CD14-positive monocyte (primary cell): Measurements from ENCODE around the gene CNOT6L. TPM values are rescaled to one million over a fixed set of nuclear protein-coding genes. Genes with fewer than 3 reads are reported as not detected.
"Not testable (repeated sequence)": the region's sequence is repeated elsewhere in the genome, so short reads cannot be mapped to it uniquely, and the experiment has no call there.

Experiments
- DNase-seq, 3 donors: peaks; one replicate each; pipeline ENCODE4 v3.0.0-alpha.2; 2011 to 2022
- H2AFZ ChIP-seq: 2 replicates; pipeline ENCODE4 v1.6.0; 2012; ENCODE audit warnings: mild to moderate bottlenecking, low read depth, low read length, inconsistent platforms; ENCODE audit not compliant: insufficient read depth, poor library complexity, severe bottlenecking
- H3K27ac ChIP-seq, 2 donors: 1 replicate in 1 of 2; 2 replicates in 1 of 2; pipeline ENCODE4 v1.5.1; 2012 to 2013; ENCODE audit warnings: low read length in 2 of 2, control low read depth in 1 of 2, inconsistent platforms in 1 of 2, low read depth in 1 of 2, mild to moderate bottlenecking in 1 of 2
- H3K27me3 ChIP-seq, 2 donors: one replicate each; pipeline versions ENCODE4 v1.6.0 to v1.6.1; 2011 to 2013; ENCODE audit warnings: low read length in 2 of 2; ENCODE audit not compliant: control insufficient read depth in 2 of 2, insufficient read depth in 2 of 2
- H3K36me3 ChIP-seq, 2 donors: replicated peaks in 1 of 2; 1 replicate in 1 of 2; 2 replicates in 1 of 2; pipeline versions ENCODE4 v1.5.1 to v1.6.1; 2012 to 2013; ENCODE audit warnings: low read length in 2 of 2, control low read depth in 1 of 2, inconsistent platforms in 1 of 2, mild to moderate bottlenecking in 1 of 2; ENCODE audit not compliant: insufficient read depth in 2 of 2, control insufficient read depth in 1 of 2
- H3K4me1 ChIP-seq, 2 donors: 1 replicate in 1 of 2; 2 replicates in 1 of 2; pipeline versions ENCODE4 v1.5.1 to v1.6.1; 2012 to 2013; ENCODE audit warnings: low read length in 2 of 2, control low read depth in 1 of 2, inconsistent platforms in 1 of 2, mild to moderate bottlenecking in 1 of 2, moderate library complexity in 1 of 2; ENCODE audit not compliant: insufficient read depth in 2 of 2, control insufficient read depth in 1 of 2
- H3K4me2 ChIP-seq: replicated peaks from 2 replicates; pipeline ENCODE3; 2012; ENCODE audit warnings: low read length, moderate library complexity, mild to moderate bottlenecking; ENCODE audit not compliant: poor library complexity, severe bottlenecking; ENCODE audit errors: extremely low read depth
- H3K4me3 ChIP-seq, 3 experiments: fragments of 200-600 bp in 1 of 3; sonication (generic) in 1 of 3; replicated peaks in 1 of 3; 1 replicate in 2 of 3; 2 replicates in 1 of 3; pipeline ENCODE4 v1.5.1; 2011 to 2013; ENCODE audit warnings: low read length in 3 of 3, mild to moderate bottlenecking in 3 of 3, control low read depth in 2 of 3, low read depth in 2 of 3, inconsistent platforms in 1 of 3, moderate library complexity in 1 of 3
- H3K79me2 ChIP-seq: 2 replicates; pipeline ENCODE4 v1.6.0; 2012; ENCODE audit warnings: mild to moderate bottlenecking, control low read depth, inconsistent platforms, low read length, moderate library complexity; ENCODE audit not compliant: insufficient read depth
- H3K9ac ChIP-seq: 2 replicates; pipeline ENCODE4 v1.6.0; 2017; ENCODE audit warnings: low read length, mild to moderate bottlenecking; ENCODE audit not compliant: insufficient read depth, poor library complexity, severe bottlenecking
- H3K9me3 ChIP-seq, 2 donors: replicated peaks in 1 of 2; 1 replicate in 1 of 2; 2 replicates in 1 of 2; pipeline versions ENCODE4 v1.5.1 to v1.6.1; 2012 to 2013; ENCODE audit warnings: low read length in 2 of 2, control low read depth in 1 of 2; ENCODE audit not compliant: control insufficient read depth in 1 of 2, insufficient read depth in 1 of 2
- H4K20me1 ChIP-seq: 2 replicates; pipeline ENCODE4 v1.6.0; 2012; ENCODE audit warnings: mild to moderate bottlenecking, low read length, control low read depth, moderate library complexity; ENCODE audit not compliant: insufficient read depth
- H3K27ac Mint-ChIP-seq, 7 donors: one replicate each; pipeline ENCODE4 v1.8.0; 2020; ENCODE audit warnings: mild to moderate bottlenecking in 7 of 7, mixed read lengths in 7 of 7, moderate library complexity in 6 of 7, inconsistent platforms in 2 of 7
- H3K27me3 Mint-ChIP-seq, 3 donors: one replicate each; pipeline ENCODE4 v1.8.0; 2021 to 2022; ENCODE audit warnings: low read depth in 3 of 3, mild to moderate bottlenecking in 3 of 3, mixed read lengths in 3 of 3, moderate library complexity in 3 of 3, inconsistent platforms in 1 of 3
- H3K36me3 Mint-ChIP-seq, 2 donors: one replicate each; pipeline ENCODE4 v1.8.0; 2020; ENCODE audit warnings: mixed read lengths in 2 of 2, inconsistent platforms in 1 of 2, mild to moderate bottlenecking in 1 of 2
- H3K4me1 Mint-ChIP-seq: one replicate; pipeline ENCODE4 v1.8.0; 2020; ENCODE audit warnings: mild to moderate bottlenecking, mixed read lengths
- H3K4me3 Mint-ChIP-seq, 2 donors: one replicate each; pipeline ENCODE4 v1.8.0; 2020; ENCODE audit warnings: mild to moderate bottlenecking in 2 of 2, mixed read lengths in 2 of 2, moderate library complexity in 1 of 2
- H3K9me3 Mint-ChIP-seq, 7 donors: one replicate each; pipeline ENCODE4 v1.8.0; 2020 to 2022; ENCODE audit warnings: mixed read lengths in 7 of 7, mild to moderate bottlenecking in 6 of 7, moderate library complexity in 6 of 7, inconsistent platforms in 2 of 7
- WGBS: methylation state at CpG from one replicate; pipeline ENCODE4 v1.1.5; 2013; ENCODE audit warnings: missing lambda C conversion rate; ENCODE audit not compliant: insufficient coverage; 5-methylcytosine and 5-hydroxymethylcytosine counted together
- intact Hi-C, 2 donors: fragments of 100-400 bp; cut with micrococcal nuclease; formaldehyde crosslinking; loops; one replicate each; pipeline versions ENCODE4 v1.15.0 to v1.15.1; 2023
- polyA plus RNA-seq, 3 donors: library from polyadenylated mRNA; depleted of rRNA in 1 of 3; unstranded in 2 of 3; stranded (reverse) in 1 of 3; fragments of 300-500 nt in 2 of 3; fragments of >200 nt in 1 of 3; fragmentation: Illumina TruSeq in 2 of 3; gene quantifications; 1 replicate in 2 of 3; 2 replicates in 1 of 3; pipeline ENCODE4 v1.2.3, GENCODE V29; 2012 to 2021
- TF ChIP-seq, protein P1 (sequence below): fragments of 200-600 bp; IDR thresholded peaks from one replicate; pipeline ENCODE4 v1.8.0; 2022; ENCODE audit warnings: antibody characterized with exemption, mild to moderate bottlenecking

The CNOT6L gene
- polyA plus RNA-seq, 3 donors, result 16.1 to 26.4 (median 26.3) TPM

DNA sequence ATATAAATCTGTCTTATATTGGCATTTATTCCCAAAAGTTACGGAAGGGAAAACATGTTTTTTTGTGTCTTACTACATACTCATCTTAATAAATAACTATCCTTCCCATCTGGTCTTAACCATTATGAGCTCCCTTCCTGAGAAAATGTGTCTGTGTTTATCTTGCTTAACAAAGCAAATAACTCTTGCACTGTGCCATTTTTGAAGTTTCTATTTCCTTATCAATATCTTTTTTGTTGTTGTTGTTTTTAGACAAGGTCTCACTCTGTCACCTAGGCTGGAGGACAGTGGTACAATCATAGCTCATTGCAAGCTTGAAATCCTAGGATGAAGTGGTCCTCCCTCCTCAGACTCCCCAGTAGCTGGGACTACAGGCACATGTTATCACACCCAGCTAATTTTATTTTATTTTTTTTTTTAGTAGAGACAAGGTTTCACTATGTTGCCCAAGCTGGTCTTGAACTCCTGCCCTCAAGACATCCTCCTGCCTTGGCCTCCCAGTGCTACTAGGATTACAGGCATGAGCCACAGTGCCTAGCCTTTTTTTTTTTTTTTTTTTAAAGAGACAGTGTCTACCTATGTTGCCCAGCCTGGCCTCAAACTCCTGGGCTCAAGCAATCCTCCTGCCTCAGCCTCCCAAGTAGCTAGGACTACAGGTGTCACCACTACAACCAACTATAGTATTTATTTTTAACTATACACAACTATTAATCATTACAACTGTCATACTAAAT lies 36.9 kb downstream of the CNOT6L start:
- no peak overlapping the region for H3K27ac ChIP-seq
- Mint-ChIP-seq H3K36me3 (peaks cover 0 to 9% of the 10 kb centered on the region in 2 donors), H3K4me1 (peaks cover 29% of the 10 kb centered on the region), H3K4me3 (no peak overlapping the region), H3K9me3 (peaks cover 0 to 5% (median 0%) of the 10 kb centered on the region in 7 donors), H3K27me3 (no peaks in the 10 kb centered on the region), H3K27ac (peak overlapping the region in 1 of 7 donors; percentile 74)
- H3K79me2 ChIP-seq, result peaks cover 98% of the 10 kb centered on the region
- no peak overlapping the region for H2AFZ ChIP-seq
- no peak overlapping the region for H3K9ac ChIP-seq
- H3K4me2 ChIP-seq, result no peak overlapping the region
- no peak for DNase-seq
- TF ChIP-seq, protein P1, sequence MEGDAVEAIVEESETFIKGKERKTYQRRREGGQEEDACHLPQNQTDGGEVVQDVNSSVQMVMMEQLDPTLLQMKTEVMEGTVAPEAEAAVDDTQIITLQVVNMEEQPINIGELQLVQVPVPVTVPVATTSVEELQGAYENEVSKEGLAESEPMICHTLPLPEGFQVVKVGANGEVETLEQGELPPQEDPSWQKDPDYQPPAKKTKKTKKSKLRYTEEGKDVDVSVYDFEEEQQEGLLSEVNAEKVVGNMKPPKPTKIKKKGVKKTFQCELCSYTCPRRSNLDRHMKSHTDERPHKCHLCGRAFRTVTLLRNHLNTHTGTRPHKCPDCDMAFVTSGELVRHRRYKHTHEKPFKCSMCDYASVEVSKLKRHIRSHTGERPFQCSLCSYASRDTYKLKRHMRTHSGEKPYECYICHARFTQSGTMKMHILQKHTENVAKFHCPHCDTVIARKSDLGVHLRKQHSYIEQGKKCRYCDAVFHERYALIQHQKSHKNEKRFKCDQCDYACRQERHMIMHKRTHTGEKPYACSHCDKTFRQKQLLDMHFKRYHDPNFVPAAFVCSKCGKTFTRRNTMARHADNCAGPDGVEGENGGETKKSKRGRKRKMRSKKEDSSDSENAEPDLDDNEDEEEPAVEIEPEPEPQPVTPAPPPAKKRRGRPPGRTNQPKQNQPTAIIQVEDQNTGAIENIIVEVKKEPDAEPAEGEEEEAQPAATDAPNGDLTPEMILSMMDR, result no peak
- no peak overlapping the region for H3K4me3 ChIP-seq
- H4K20me1 ChIP-seq, result peaks cover 94% of the 10 kb centered on the region
- WGBS, result no CpG with 5 or more reads among the region's 1 CpG
- no peaks in the 10 kb centered on the region for H3K36me3 ChIP-seq
- peaks cover 0 to 4% of the 10 kb centered on the region in 2 donors for H3K4me1 ChIP-seq
- H3K27me3 ChIP-seq, result no peaks in the 10 kb centered on the region
- intact Hi-C loops, result no loop called here
- no peaks in the 10 kb centered on the region for H3K9me3 ChIP-seq

DNA sequence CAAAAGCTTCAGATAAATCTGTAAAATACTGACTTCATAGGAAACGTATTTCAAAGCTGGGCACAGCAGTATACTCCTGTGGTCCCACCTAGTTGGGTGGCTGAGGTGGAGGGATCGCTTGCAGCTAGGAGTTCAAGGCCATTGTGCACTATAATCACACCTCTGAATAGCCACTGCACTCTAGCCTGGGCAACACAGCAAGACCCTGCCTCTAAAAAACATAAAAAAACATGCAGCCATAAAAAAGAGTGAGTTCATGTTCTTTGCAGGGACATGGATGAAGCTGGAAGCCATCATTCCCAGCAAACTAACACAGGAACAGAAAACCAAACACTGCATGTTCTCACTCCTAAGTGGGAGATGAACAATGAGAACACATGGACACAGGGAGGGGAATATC lies 38.4 kb downstream of the CNOT6L start:
- DNase-seq, H3K4me2 ChIP-seq, H3K9me3 Mint-ChIP-seq, H3K36me3 ChIP-seq, H3K36me3 Mint-ChIP-seq, intact Hi-C loops, H3K4me3 Mint-ChIP-seq, H3K27ac ChIP-seq, H2AFZ ChIP-seq, H3K27me3 Mint-ChIP-seq, H3K9me3 ChIP-seq, H3K9ac ChIP-seq, H3K4me1 ChIP-seq, H3K4me3 ChIP-seq, H3K27me3 ChIP-seq: not testable (repeated sequence)
- Histone ChIP-seq H3K79me2 (peaks cover 98% of the 10 kb centered on the region), H4K20me1 (peaks cover 94% of the 10 kb centered on the region)
- Mint-ChIP-seq H3K27ac (peak overlapping the region in 1 of 7 donors; percentile 62), H3K4me1 (peaks cover 29% of the 10 kb centered on the region)
- no CpG with 5 or more reads among the region's 2 CpGs for WGBS
